Heart left ventricle (tissue), 16 donors: ENCODE measurements around the gene ZNF804A. TPM values are rescaled to one million over a fixed set of nuclear protein-coding genes. Genes with fewer than 3 reads are reported as not detected.

Experiments used
- ATAC-seq, 4 donors: fragments of 200-7000 bp; cut with Tn5 transposase; one replicate each; pipeline ENCODE4 v1.9.1; 2020 to 2022; ENCODE audit warnings: moderate library complexity in 4 of 4, mild to moderate bottlenecking in 3 of 4, moderate number of reproducible peaks in 1 of 4
- DNase-seq, 5 donors: peaks; one replicate each; pipeline ENCODE4 v3.0.0-alpha.2; 2020
- H3K27ac ChIP-seq, 12 donors: fragments of 200-600 bp; sonication (generic) in 4 of 12; one replicate each; pipeline versions ENCODE4 v1.5.0 to v1.8.0; 2016 to 2022; ENCODE audit warnings: mild to moderate bottlenecking in 2 of 12
- H3K27me3 ChIP-seq, 9 donors: fragments of 200-600 bp; sonication (generic) in 2 of 9; one replicate each; pipeline versions ENCODE4 v1.5.1 to v1.8.0; 2016 to 2022; ENCODE audit warnings: mild to moderate bottlenecking in 3 of 9
- H3K36me3 ChIP-seq, 9 donors: fragments of 200-600 bp; sonication (generic) in 2 of 9; one replicate each; pipeline versions ENCODE4 v1.5.0 to v1.8.0; 2018 to 2022; ENCODE audit warnings: mild to moderate bottlenecking in 2 of 9
- H3K4me1 ChIP-seq, 12 donors: fragments of 200-600 bp; sonication (generic) in 4 of 12; one replicate each; pipeline versions ENCODE4 v1.5.0 to v1.8.0; 2016 to 2022; ENCODE audit warnings: mild to moderate bottlenecking in 3 of 12
- H3K4me3 ChIP-seq, 12 donors: fragments of 200-600 bp; sonication (generic) in 4 of 12; one replicate each; pipeline versions ENCODE4 v1.5.0 to v1.8.0; 2017 to 2022; ENCODE audit warnings: mild to moderate bottlenecking in 9 of 12, moderate library complexity in 4 of 12
- H3K9me3 ChIP-seq, 12 donors: fragments of 200-600 bp; sonication (generic) in 4 of 12; one replicate each; pipeline versions ENCODE4 v1.5.0 to v1.8.0; 2016 to 2022; ENCODE audit warnings: mild to moderate bottlenecking in 1 of 12
- CTCF ChIP-seq, 12 donors: fragments of 200-600 bp; sonication (generic) in 4 of 12; IDR thresholded peaks; one replicate each; pipeline versions ENCODE4 v1.5.0 to v1.8.0; 2018 to 2022; ENCODE audit warnings: antibody characterized with exemption in 12 of 12, mild to moderate bottlenecking in 5 of 12
- POLR2A ChIP-seq, 2 donors: fragments of 450-650 bp; IDR thresholded peaks; one replicate each; pipeline ENCODE4 v1.6.1; 2017; ENCODE audit warnings: antibody characterized with exemption in 2 of 2, mild to moderate bottlenecking in 2 of 2, moderate library complexity in 2 of 2
- WGBS, 4 donors: extraction: QIAGEN DNeasy Blood & Tissue Kit in 2 of 4; methylation state at CpG; one replicate each; pipeline versions ENCODE4 v1.1.5 to v1.1.7; 2013 to 2018; 5-methylcytosine and 5-hydroxymethylcytosine counted together
- intact Hi-C, 10 donors: fragments of 100-400 bp; cut with DNase I; formaldehyde crosslinking; loops; one replicate each; pipeline versions ENCODE4 v1.11.1 to v1.14.2; 2022
- polyA plus RNA-seq, 2 donors: library from polyadenylated mRNA; stranded (reverse); fragments of 200-250 nt; gene quantifications; one replicate each; pipeline ENCODE4 v1.2.3, GENCODE V29; 2013
- total RNA-seq, 9 donors: library from RNA; depleted of rRNA in 2 of 9; stranded (reverse); fragments of >200 nt in 2 of 9; fragmentation: NEBNext Ultra II Directional in 3 of 9; extraction: Animal tissue kit (Norgen Biotek cat#: 25700) in 3 of 9; gene quantifications; one replicate each; pipeline versions ENCODE4 v1.1.0 to v1.2.4, GENCODE V29; 2016 to 2023
- donor health status: ischemic (EF 13 %, LVEDD 7.1; RV severe dilation, severe dysfunction).
- donor health status: healthy with polysubstance abuse.
- donor health status: DM: no; HTN: yes; CAD: no.
- donor health status: DM: no; HTN: no; CAD: no.
- donor health status: ischemic (EF 25% LVEDD 6.9; RV normal size, moderate dysfunction).
- donor health status: ischemic (EF 25% LVEDD 5.7; RV mildly dilated, moderate dysfunction).
- donor health status: healthy.
- donor health status: DM: yes; HTN: yes; CAD: no.
- donor health status: ischemic (EF 35%, LVEDD 5.7; RV mildly dilated, moderate dysfunction).
- donor health status: nonischemic (EF 11% LVEDD 7.7; RV severe dilation, severe dysfunction).
- donor health status: DM: yes; HTN: yes; CAD: no.
- donor health status: PGD.
- donor health status: ischemic (EF 29% LVEDD 5.4; RV normal size, mild dysfunction).
- donor health status: nonischemic (EF 23%, LVEDD 6.1; RV moderate dilation, normal function).

The ZNF804A gene
- total and polyA plus RNA-seq, 11 donors = 0.06 to 0.08 TPM; not detected in 9

GRCh38 chr2:184945824-184946223 lies 347.5 kb downstream of the ZNF804A start:
- DNase-seq (no peak), ATAC-seq (no peak)
- intact Hi-C loops = no loop called here
- no peak overlapping the region for H3K4me3 ChIP-seq
- no peak overlapping the region for H3K27ac ChIP-seq
- TF ChIP-seq POLR2A (IDR thresholded peaks at IDR 0.05) (no peak), CTCF (IDR thresholded peaks at IDR 0.05) (no peak)
- no peaks in the 10 kb centered on the region for H3K4me1 ChIP-seq
- H3K27me3 ChIP-seq = no peaks in the 10 kb centered on the region
- no peaks in the 10 kb centered on the region for H3K36me3 ChIP-seq
- peaks cover 0 to 4% (median 0%) of the 10 kb centered on the region in 12 donors for H3K9me3 ChIP-seq

GRCh38 chr2:184956856-184957255 lies 358.5 kb downstream of the ZNF804A start:
- H3K4me3 ChIP-seq = no peak overlapping the region
- H3K36me3 ChIP-seq = no peaks in the 10 kb centered on the region
- H3K27me3 ChIP-seq = no peaks in the 10 kb centered on the region
- no peak for ATAC-seq
- WGBS, 4 donors = 85 to 92% (median 88%) methylated on average over 3 of the region's 3 CpGs
- intact Hi-C loops = no loop called here
- peaks cover 0 to 6% (median under 1%) of the 10 kb centered on the region in 12 donors for H3K9me3 ChIP-seq
- no peak overlapping the region for H3K27ac ChIP-seq
- DNase-seq = no peak
- no peak for TF ChIP-seq CTCF (IDR thresholded peaks at IDR 0.05)
- TF ChIP-seq POLR2A (IDR thresholded peaks at IDR 0.05) = no peak
- H3K4me1 ChIP-seq = no peaks in the 10 kb centered on the region

DNA sequence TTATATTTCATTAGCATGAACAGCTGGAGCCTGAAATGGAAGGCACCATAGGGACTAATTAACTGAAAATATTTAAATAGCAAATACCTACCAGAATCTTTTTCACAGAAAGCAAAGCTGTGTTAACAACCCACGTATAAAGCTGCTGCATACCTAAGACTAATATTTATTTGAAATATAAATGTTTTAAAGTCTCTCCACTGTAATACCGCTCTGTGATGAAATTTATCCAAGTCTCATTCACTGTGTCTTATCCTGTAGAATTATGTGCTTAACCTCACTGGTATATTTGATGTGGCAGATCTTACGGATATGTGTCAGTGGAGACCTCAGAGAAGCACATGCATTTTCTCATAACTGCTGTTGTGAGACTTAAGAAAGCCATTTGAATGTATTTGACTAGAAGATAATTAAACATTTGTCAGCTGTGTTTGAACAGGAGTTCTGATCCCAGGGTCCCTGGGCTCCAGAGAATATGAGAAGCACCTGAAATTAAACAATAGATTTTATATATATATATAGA lies 373.3 kb downstream of the ZNF804A start:
- ATAC-seq (no peak), DNase-seq (no peak)
- intact Hi-C loops = no loop called here
- Histone ChIP-seq H3K4me3 (no peak overlapping the region), H3K9me3 (peaks cover 0 to 11% (median 0%) of the 10 kb centered on the region in 12 donors), H3K27me3 (no peaks in the 10 kb centered on the region), H3K4me1 (no peaks in the 10 kb centered on the region), H3K36me3 (no peaks in the 10 kb centered on the region), H3K27ac (no peak overlapping the region)
- TF ChIP-seq POLR2A (IDR thresholded peaks at IDR 0.05) (no peak), CTCF (IDR thresholded peaks at IDR 0.05) (no peak)
- WGBS, 4 donors = 82 to 84% (median 83%) methylated on average over 3 of the region's 3 CpGs
